ENCODE measurements around the gene CD274. TPM values are rescaled to one million over a fixed set of nuclear protein-coding genes. Genes with fewer than 3 reads are reported as not detected.

The CD274 gene
- 4.3 and 4.6 TPM in 2 replicates for total RNA-seq (2014; rRNA removed; shearing (Covaris generic))

GRCh38 chr9:5450359-5451091 is at the start of gene CD274:
TSS of gene CD274 (plus strand) at chr9:5450542. CDS start at chr9:5456114, 5,572 bp downstream.

GRCh38 chr9:5437254-5438216 is 12.8 kb upstream of the CD274 start, which contains the start of gene PLGRKT:
TSS of gene PLGRKT (minus strand) at chr9:5437925. CDS start at chr9:5431977, 5,948 bp downstream.

DNA sequence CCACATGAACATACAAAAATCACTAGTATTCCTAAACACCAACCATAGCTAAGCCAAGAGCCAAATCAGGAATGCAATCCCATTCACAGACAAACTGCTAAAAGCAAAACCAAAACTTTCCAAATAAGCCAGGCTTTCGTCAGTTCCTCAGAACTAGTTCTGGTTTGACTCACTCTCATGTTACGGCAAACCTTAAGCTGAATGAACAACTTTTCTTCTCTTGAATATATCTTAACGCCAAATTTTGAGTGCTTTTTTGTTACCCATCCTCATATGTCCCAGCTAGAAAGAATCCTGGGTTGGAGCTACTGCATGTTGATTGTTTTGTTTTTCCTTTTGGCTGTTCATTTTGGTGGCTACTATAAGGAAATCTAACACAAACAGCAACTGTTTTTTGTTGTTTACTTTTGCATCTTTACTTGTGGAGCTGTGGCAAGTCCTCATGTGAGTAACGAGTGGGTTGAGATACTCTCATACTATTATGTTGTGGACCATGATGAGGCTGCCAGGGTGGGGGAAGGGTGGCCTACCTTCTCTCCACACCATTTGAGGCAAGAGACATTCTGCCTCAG is 60.1 kb downstream of the CD274 start, which contains the start of gene PDCD1LG2:
Gene PDCD1LG2 (plus strand): TSS at position 172 of the 572 bp plus-strand sequence. CDS start 12,016 bp downstream, outside the sequence.

Other genes starting within 250 kb of the CD274 start
- gene INSL4, start 219.1 kb upstream of the CD274 start, total RNA-seq (2014; rRNA removed; shearing (Covaris generic)), result not detected in 2 replicates
- gene RLN2, start 145.8 kb upstream of the CD274 start, total RNA-seq (2014; rRNA removed; shearing (Covaris generic)), result not detected in 2 replicates
- gene RLN1, start 110.7 kb upstream of the CD274 start, total RNA-seq (2014; rRNA removed; shearing (Covaris generic)), result 0.21 TPM in 1 of 2 replicates, not detected in the other
- 16.4 and 19.9 TPM in 2 replicates for gene PLGRKT, start 12.6 kb upstream of the CD274 start, total RNA-seq (2014; rRNA removed; shearing (Covaris generic))
- gene PDCD1LG2, start 60.0 kb downstream of the CD274 start, total RNA-seq (2014; rRNA removed; shearing (Covaris generic)), result 0.79 and 0.82 TPM in 2 replicates
- gene RIC1, start 178.6 kb downstream of the CD274 start, total RNA-seq (2014; rRNA removed; shearing (Covaris generic)), result 21.3 and 30.8 TPM in 2 replicates